PFSK-1 (cell line): Measurements from ENCODE around the gene SETDB1.

Experiments
- FOXP2 ChIP-seq: optimal IDR thresholded peaks from 2 replicates; pipeline ENCODE3; 2011; ENCODE audit warnings: borderline replicate concordance, control low read depth, inconsistent platforms; ENCODE audit not compliant: insufficient read depth; ENCODE audit errors: extremely low read length, extremely low read depth
- POLR2AphosphoS5 ChIP-seq: IDR thresholded peaks from 2 replicates; pipeline ENCODE4 v1.6.1; 2012; ENCODE audit warnings: low read depth, mild to moderate bottlenecking, control low read depth, low read length, moderate library complexity
- SIN3A ChIP-seq: IDR thresholded peaks from 2 replicates; pipeline ENCODE4 v1.6.1; 2012; ENCODE audit warnings: mild to moderate bottlenecking, low read length, moderate library complexity, borderline replicate concordance; ENCODE audit not compliant: insufficient read depth
- TAF1 ChIP-seq: IDR thresholded peaks from 2 replicates; pipeline ENCODE4 v1.6.1; 2012; ENCODE audit warnings: low read length, control low read depth, borderline replicate concordance; ENCODE audit not compliant: insufficient read depth
- TF ChIP-seq, protein P1 (sequence below), 2 experiments: IDR thresholded peaks; 2 replicates each; pipeline versions ENCODE4 v1.6.1 to v1.8.0; 2011 to 2012; ENCODE audit warnings: low read depth in 2 of 2, low read length in 2 of 2, control low read depth in 1 of 2, inconsistent platforms in 1 of 2, mild to moderate bottlenecking in 1 of 2, moderate library complexity in 1 of 2; ENCODE audit not compliant: insufficient read depth in 1 of 2

DNA sequence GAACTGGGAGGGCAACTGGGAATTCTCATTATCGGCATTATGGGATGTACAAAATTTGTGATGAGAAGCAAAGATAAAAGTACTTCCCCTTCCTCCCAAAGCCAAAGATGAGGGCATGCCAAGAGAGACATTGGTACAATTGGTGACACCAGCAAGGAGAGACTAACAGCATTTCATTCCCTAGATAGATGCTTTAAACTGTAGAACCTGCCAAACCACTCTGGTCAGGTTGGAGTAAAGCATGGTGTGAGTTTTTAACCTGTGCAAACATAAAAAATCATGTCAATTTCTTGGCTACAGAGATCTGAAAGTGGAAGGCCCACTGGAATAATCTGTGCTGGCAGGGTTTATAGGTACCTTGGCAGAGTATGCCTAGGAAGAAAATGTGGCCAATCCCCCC, 19.8 kb upstream of the SETDB1 start:
- TF ChIP-seq TAF1 (no peak), POLR2AphosphoS5 (no peak), SIN3A (no peak), FOXP2 (no peak)
- TF ChIP-seq, protein P1, sequence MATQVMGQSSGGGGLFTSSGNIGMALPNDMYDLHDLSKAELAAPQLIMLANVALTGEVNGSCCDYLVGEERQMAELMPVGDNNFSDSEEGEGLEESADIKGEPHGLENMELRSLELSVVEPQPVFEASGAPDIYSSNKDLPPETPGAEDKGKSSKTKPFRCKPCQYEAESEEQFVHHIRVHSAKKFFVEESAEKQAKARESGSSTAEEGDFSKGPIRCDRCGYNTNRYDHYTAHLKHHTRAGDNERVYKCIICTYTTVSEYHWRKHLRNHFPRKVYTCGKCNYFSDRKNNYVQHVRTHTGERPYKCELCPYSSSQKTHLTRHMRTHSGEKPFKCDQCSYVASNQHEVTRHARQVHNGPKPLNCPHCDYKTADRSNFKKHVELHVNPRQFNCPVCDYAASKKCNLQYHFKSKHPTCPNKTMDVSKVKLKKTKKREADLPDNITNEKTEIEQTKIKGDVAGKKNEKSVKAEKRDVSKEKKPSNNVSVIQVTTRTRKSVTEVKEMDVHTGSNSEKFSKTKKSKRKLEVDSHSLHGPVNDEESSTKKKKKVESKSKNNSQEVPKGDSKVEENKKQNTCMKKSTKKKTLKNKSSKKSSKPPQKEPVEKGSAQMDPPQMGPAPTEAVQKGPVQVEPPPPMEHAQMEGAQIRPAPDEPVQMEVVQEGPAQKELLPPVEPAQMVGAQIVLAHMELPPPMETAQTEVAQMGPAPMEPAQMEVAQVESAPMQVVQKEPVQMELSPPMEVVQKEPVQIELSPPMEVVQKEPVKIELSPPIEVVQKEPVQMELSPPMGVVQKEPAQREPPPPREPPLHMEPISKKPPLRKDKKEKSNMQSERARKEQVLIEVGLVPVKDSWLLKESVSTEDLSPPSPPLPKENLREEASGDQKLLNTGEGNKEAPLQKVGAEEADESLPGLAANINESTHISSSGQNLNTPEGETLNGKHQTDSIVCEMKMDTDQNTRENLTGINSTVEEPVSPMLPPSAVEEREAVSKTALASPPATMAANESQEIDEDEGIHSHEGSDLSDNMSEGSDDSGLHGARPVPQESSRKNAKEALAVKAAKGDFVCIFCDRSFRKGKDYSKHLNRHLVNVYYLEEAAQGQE (IDR thresholded peaks at IDR 0.05; ENCODE audit: insufficient read depth in 1 of 2, low read depth in 2 of 2, low read length in 2 of 2), result no peak
